BJ (cell line): ENCODE measurements around the gene AGR2. TPM values are rescaled to one million over a fixed set of nuclear protein-coding genes. Genes with fewer than 3 reads are reported as not detected.

ENCODE experiments used
- CTCF ChIA-PET: fragments of 350-600 bp; formaldehyde crosslinking; extraction: SDS; loops from one replicate; lab custom pipeline; 2021; ENCODE audit warnings: antibody characterized with exemption, inconsistent platforms; lab: Yijun Ruan, JAX
- POLR2A ChIA-PET: fragments of 300-600 bp; sonication (Branson Sonifier 250); formaldehyde crosslinking; extraction: SDS; loops from one replicate; lab custom pipeline; 2021; ENCODE audit warnings: antibody characterized with exemption; lab: Charles Lee
- DNase-seq: peaks from one replicate; pipeline ENCODE4 v3.0.0-alpha.2; 2011; ENCODE audit warnings: low read depth
- H3K27me3 ChIP-seq: 2 replicates; pipeline ENCODE4 v1.6.0; 2011; ENCODE audit warnings: low read length; ENCODE audit not compliant: control insufficient read depth, insufficient read depth
- H3K36me3 ChIP-seq: 2 replicates; pipeline ENCODE4 v1.5.1; 2011; ENCODE audit warnings: low read length; ENCODE audit not compliant: control insufficient read depth, insufficient read depth
- H3K4me3 ChIP-seq: 2 replicates; pipeline ENCODE4 v1.5.1; 2011; ENCODE audit warnings: low read depth, mild to moderate bottlenecking, control low read depth, low read length
- CTCF ChIP-seq: IDR thresholded peaks from 2 replicates; pipeline ENCODE4 v1.5.1; 2011; ENCODE audit warnings: low read depth, mild to moderate bottlenecking, control low read depth, inconsistent platforms, low read length, moderate library complexity; ENCODE audit not compliant: insufficient read depth
- polyA plus RNA-seq: library from polyadenylated mRNA; depleted of rRNA; stranded (reverse); fragments of >200 nt; gene quantifications from 2 replicates; pipeline ENCODE4 v1.2.3, GENCODE V29; 2011

Gene AGR2
- polyA plus RNA-seq, 1 experiment = not detected

DNA sequence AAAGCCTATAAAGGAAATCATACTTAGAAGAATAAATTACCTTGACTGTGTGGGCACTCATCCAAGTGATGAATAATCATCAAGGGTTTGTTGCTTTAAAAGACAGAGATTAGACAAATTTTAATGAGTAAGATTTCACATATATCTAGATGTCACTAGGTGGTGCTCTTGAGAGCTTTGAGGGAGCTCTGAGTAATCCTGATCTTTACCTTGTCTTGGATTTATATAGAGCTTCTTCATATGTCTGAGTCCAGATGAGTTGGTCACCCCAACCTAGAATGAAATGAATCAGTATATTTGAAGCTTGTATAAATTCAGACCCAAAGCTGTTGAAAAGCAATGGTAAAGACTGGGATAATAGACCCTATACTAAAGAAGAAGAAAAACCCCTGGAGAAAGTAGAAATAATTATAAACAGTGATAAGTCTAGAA, 3.7 kb downstream of the AGR2 start:
- Histone ChIP-seq H3K4me3 (no peak overlapping the region), H3K36me3 (no peaks in the 10 kb centered on the region), H3K27me3 (no peaks in the 10 kb centered on the region)
- POLR2A ChIA-PET = interaction anchor here (0.8 kb wide), 1 partner anchor 37 kb away, joined by 4 read pairs; no protein-coding TSS in a partner anchor
- CTCF ChIA-PET = interaction anchor here (0.6 to 3.5 kb wide), 19 partner anchors 8 to 198 kb away, joined by 3 to 20 read pairs (median 3); no protein-coding TSS in a partner anchor
- peak; percentile 65 for TF ChIP-seq CTCF
- DNase-seq = peak; percentile 17

DNA sequence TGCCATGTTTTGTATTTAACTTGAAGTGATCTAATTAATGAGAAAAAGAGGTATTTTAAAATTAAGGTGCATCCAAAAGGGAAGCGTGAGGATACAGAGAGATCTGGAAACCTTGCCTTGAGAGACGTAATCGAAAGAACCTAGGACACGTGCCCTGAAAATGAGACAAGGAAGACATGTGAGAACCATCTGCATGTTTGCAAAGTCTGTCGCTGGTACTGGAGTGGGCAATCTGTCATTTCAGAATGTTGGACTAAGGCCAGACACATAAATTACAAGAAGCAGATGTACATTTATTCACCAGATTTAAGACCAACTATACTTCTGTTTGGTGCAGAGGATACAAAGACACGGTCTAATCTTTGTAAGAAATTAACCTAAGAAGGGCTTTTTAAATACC, 9.2 kb downstream of the AGR2 start:
- CTCF ChIA-PET = no interaction called here
- POLR2A ChIA-PET = no interaction called here
- no peak overlapping the region for H3K4me3 ChIP-seq

GRCh38 chr7:16794986-16795385, 9.8 kb downstream of the AGR2 start:
- CTCF ChIA-PET = interaction anchor here (1.8 kb wide), 1 partner anchor 14 kb away, joined by 7 read pairs; no protein-coding TSS in a partner anchor

More for the DNA sequence above, 9.2 kb downstream of the AGR2 start:
- H3K27me3 ChIP-seq = no peaks in the 10 kb centered on the region
- DNase-seq = no peak
- H3K36me3 ChIP-seq = no peaks in the 10 kb centered on the region
- TF ChIP-seq CTCF = no peak

DNA sequence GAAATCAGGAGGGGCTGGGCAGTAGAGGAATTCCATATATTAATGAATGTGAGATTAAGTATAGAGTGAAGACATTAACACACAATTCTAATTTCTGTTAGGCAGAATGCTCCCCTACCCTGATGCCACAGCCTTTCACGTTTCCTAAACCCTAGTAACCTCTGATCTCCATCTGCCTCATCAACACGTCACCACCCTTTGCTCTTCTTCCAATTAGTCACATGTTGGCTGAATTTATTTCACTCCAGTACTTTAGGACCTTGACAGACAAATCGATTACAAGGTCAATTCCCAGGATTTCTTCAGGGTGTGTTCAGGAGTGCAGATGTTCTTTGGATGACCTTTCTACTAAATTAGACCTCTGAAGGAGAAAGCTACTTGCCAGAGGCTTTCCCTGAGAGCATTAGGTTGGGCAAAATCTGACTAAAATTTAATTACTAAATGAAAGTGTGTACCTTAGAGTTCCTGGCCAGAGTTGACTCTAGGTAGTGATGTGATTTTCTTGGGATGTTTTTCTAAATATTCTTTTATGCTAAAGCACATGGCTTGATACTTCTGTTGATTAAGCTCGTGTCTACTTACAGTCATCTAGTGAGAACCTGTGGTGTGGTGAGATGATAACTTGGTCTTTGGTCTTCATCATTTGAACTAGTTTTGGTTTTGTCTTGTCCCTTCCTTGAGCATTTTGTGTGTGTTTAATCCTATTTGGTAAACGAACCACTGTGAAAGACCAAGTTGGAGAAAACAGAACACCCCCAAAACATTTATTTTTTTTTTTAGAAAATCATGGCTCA, 12.7 kb downstream of the AGR2 start:
- no peaks in the 10 kb centered on the region for H3K36me3 ChIP-seq
- no peak overlapping the region for H3K4me3 ChIP-seq
- ChIA-PET CTCF (interaction anchor here (0.7 to 1.1 kb wide), 2 partner anchors 9 to 881 kb away, joined by 6 to 7 read pairs; no protein-coding TSS in a partner anchor), POLR2A (no interaction called here)
- no peak for DNase-seq
- no peak for TF ChIP-seq CTCF
- H3K27me3 ChIP-seq = no peaks in the 10 kb centered on the region

More at GRCh38 chr7:16794986-16795385, 9.8 kb downstream of the AGR2 start:
- TF ChIP-seq CTCF = no peak
- DNase-seq = no peak
- POLR2A ChIA-PET = no interaction called here
- H3K27me3 ChIP-seq = no peaks in the 10 kb centered on the region
- no peak overlapping the region for H3K4me3 ChIP-seq
- no peaks in the 10 kb centered on the region for H3K36me3 ChIP-seq

- no peaks in the 10 kb centered on the region for H3K36me3 ChIP-seq
- POLR2A ChIA-PET = no interaction called here
- CTCF ChIA-PET = no interaction called here
Measured at GRCh38 chr7:16791071-16791470, 13.7 kb downstream of the AGR2 start.

More at GRCh38 chr7:16791071-16791470, 13.7 kb downstream of the AGR2 start:
- no peak for TF ChIP-seq CTCF
- Histone ChIP-seq H3K27me3 (no peaks in the 10 kb centered on the region), H3K4me3 (no peak overlapping the region)
- DNase-seq = no peak
